HepG2 (cell line): ENCODE data around the gene EIF1. TPM values are rescaled to one million over a fixed set of nuclear protein-coding genes. Genes with fewer than 3 reads are reported as not detected.

Experiments used
- ATAC-seq: fragments of 200-7000 bp; cut with Tn5 transposase; 3 replicates; pipeline ENCODE4 v1.9.1; 2020; ENCODE audit warnings: mild to moderate bottlenecking, moderate library complexity
- BruUV-seq: library from RNA; stranded (reverse); fragments of 400-500 nt; replicated peaks from 2 replicates; lab custom pipeline; 2021; lab: Mats Ljungman, UMichigan
- CTCF ChIA-PET: fragments of 300-600 bp; formaldehyde crosslinking; extraction: SDS; loops from one replicate; lab custom pipeline; 2021; ENCODE audit warnings: low total read pairs, inconsistent platforms, low intra/inter-chr PET ratio; lab: Yijun Ruan, JAX
- POLR2A ChIA-PET: fragments of 350-600 bp; sonication (Branson Sonifier 250); formaldehyde crosslinking; loops from one replicate; lab custom pipeline; 2020; ENCODE audit warnings: antibody characterized with exemption, inconsistent platforms; lab: Yijun Ruan, JAX
- DNase-seq: peaks from one replicate; pipeline ENCODE4 v3.0.0-alpha.2; 2015; ENCODE audit warnings: low spot score
- FAIRE-seq: peaks from 3 replicates; lab custom pipeline; 2011; peaks lifted over from hg19 to GRCh38; lab: Jason Lieb, UNC
- H2AFZ ChIP-seq: one replicate; pipeline ENCODE4 v1.6.1; 2011; ENCODE audit warnings: low read length, inconsistent platforms
- H3K27ac ChIP-seq: fragments of 300-600 bp; 3 replicates; pipeline ENCODE4 v1.8.0; 2011; ENCODE audit warnings: mixed run types, mild to moderate bottlenecking, mixed read lengths, low read length, inconsistent platforms; ENCODE audit not compliant: insufficient read depth; ENCODE audit errors: extremely low read length
- H3K27me3 ChIP-seq, 2 experiments: fragments of 200-600 bp in 1 of 2; 2 replicates in 1 of 2; 3 replicates in 1 of 2; pipeline versions ENCODE4 v1.6.0 to v1.8.0; 2011; ENCODE audit warnings: low read length in 2 of 2, mild to moderate bottlenecking in 2 of 2, moderate library complexity in 2 of 2, inconsistent platforms in 1 of 2; ENCODE audit not compliant: insufficient read depth in 2 of 2, control insufficient read depth in 1 of 2
- H3K36me3 ChIP-seq, 2 experiments: fragments of 200-600 bp in 1 of 2; replicated peaks in 1 of 2; 2 replicates in 1 of 2; 3 replicates in 1 of 2; pipeline versions ENCODE4 v1.5.1 to v1.8.0; 2011; ENCODE audit warnings: low read length in 2 of 2, inconsistent platforms in 1 of 2; ENCODE audit not compliant: insufficient read depth in 2 of 2, control insufficient read depth in 1 of 2
- H3K4me1 ChIP-seq: 2 replicates; pipeline ENCODE4 v1.5.1; 2012; ENCODE audit warnings: low read length, inconsistent platforms; ENCODE audit not compliant: insufficient read depth
- H3K4me2 ChIP-seq: 2 replicates; pipeline ENCODE4 v1.6.0; 2011; ENCODE audit warnings: low read depth, low read length, inconsistent platforms
- H3K4me3 ChIP-seq, 3 experiments: fragments of 200-600 bp in 1 of 3; sonication (generic), shearing (Covaris generic) in 1 of 3; replicated peaks in 1 of 3; 2 replicates each; pipeline ENCODE4 v1.5.1; 2011 to 2016; ENCODE audit warnings: low read length in 3 of 3, inconsistent platforms in 2 of 3, low read depth in 2 of 3, mild to moderate bottlenecking in 2 of 3, control low read depth in 1 of 3, mixed read lengths in 1 of 3; ENCODE audit not compliant: insufficient read depth in 1 of 3
- H3K79me2 ChIP-seq: one replicate; pipeline ENCODE4 v1.6.1; 2011; ENCODE audit warnings: low read length, inconsistent platforms; ENCODE audit not compliant: insufficient read depth
- H3K9ac ChIP-seq: 2 replicates; pipeline ENCODE4 v1.6.0; 2011; ENCODE audit warnings: mild to moderate bottlenecking, low read depth, low read length, inconsistent platforms; ENCODE audit not compliant: insufficient read depth
- H3K9me3 ChIP-seq: 2 replicates; pipeline ENCODE4 v1.5.1; 2012; ENCODE audit warnings: mild to moderate bottlenecking, low read length
- H4K20me1 ChIP-seq: 2 replicates; pipeline ENCODE4 v1.6.0; 2011; ENCODE audit warnings: inconsistent platforms, mild to moderate bottlenecking, low read length, moderate library complexity; ENCODE audit not compliant: insufficient read depth
- CREB1 ChIP-seq, 2 experiments: fragments of 450-650 bp in 1 of 2; IDR thresholded peaks; 2 replicates each; pipeline ENCODE4 v1.6.1; 2016 to 2017; ENCODE audit warnings: control low read depth in 1 of 2, mild to moderate bottlenecking in 1 of 2, missing compliant biosample characterization in 1 of 2, missing genetic modification characterization in 1 of 2
- GABPA ChIP-seq, 2 experiments: IDR thresholded peaks; 2 replicates each; pipeline ENCODE4 v1.6.1; 2011 to 2016; ENCODE audit warnings: low read depth in 2 of 2, low read length in 1 of 2, missing biosample characterization in 1 of 2, missing genetic modification characterization in 1 of 2
- MIER2 ChIP-seq: IDR thresholded peaks from 2 replicates; pipeline ENCODE4 v1.6.1; 2016; ENCODE audit warnings: missing biosample characterization, missing genetic modification reagents
- NR2F6 ChIP-seq, 2 experiments: IDR thresholded peaks; 2 replicates each; pipeline ENCODE4 v1.6.1; 2016; ENCODE audit warnings: antibody characterized with exemption in 1 of 2, mild to moderate bottlenecking in 1 of 2
- SNAPC2 ChIP-seq: sonication (generic); formaldehyde crosslinking; IDR thresholded peaks from 2 replicates; pipeline ENCODE4 v1.8.1; 2022; ENCODE audit warnings: mild to moderate bottlenecking, missing genetic modification reagents
- SNAPC4 ChIP-seq: sonication (generic); formaldehyde crosslinking; IDR thresholded peaks from 2 replicates; pipeline ENCODE4 v1.4.0; 2020; ENCODE audit warnings: mild to moderate bottlenecking, missing genetic modification reagents
- STAG1 ChIP-seq: sonication (generic); formaldehyde crosslinking; IDR thresholded peaks from 2 replicates; pipeline ENCODE4 v1.4.0; 2020; ENCODE audit warnings: missing genetic modification reagents
- STAT5B ChIP-seq: sonication (generic); formaldehyde crosslinking; IDR thresholded peaks from 2 replicates; pipeline ENCODE4 v1.4.0; 2020; ENCODE audit warnings: missing genetic modification reagents
- ZNF652 ChIP-seq: IDR thresholded peaks from 2 replicates; pipeline ENCODE4 v1.6.1; 2016; ENCODE audit warnings: low read depth, borderline replicate concordance
- WGBS: methylation state at CpG from one replicate; pipeline ENCODE4 v1.1.6; 2017; ENCODE audit warnings: low lambda C conversion rate; 5-methylcytosine and 5-hydroxymethylcytosine counted together
- in situ Hi-C: cut with HindIII; loops from 2 replicates; pipeline ENCODE4 v1.10.0; 2017; ENCODE audit warnings: low pct_unique_long_range_greater_than_20kb; ENCODE audit not compliant: extremely low pct_ligation_motif_present
- intact Hi-C: fragments of 100-400 bp; cut with micrococcal nuclease; formaldehyde crosslinking; loops from one replicate; pipeline ENCODE4 v1.10.0; 2022; ENCODE audit not compliant: unreplicated experiment
- polyA plus RNA-seq, 8 experiments: library from polyadenylated mRNA; depleted of rRNA in 3 of 8; stranded (reverse) in 7 of 8; unstranded in 1 of 8; fragments of >200 nt; fragmentation: Illumina TruSeq in 4 of 8; extraction: Trizol in 4 of 8; gene quantifications; 2 replicates each; pipeline versions ENCODE4 v1.2.1 to v1.2.3, GENCODE V29; 2011 to 2016; ENCODE audit warnings: low read depth in 4 of 8, missing spikeins in 1 of 8, mixed read lengths in 1 of 8; ENCODE audit not compliant: insufficient read depth in 1 of 8
- total RNA-seq, 5 experiments: library from RNA; depleted of rRNA; stranded (reverse); fragments of >200 nt; fragmentation: Illumina TruSeq; extraction: Trizol; gene quantifications; 2 replicates each; pipeline ENCODE4 v1.2.3, GENCODE V29; 2016; ENCODE audit warnings: low read depth in 1 of 5
- TF ChIP-seq, protein P1 (sequence below): sonication (generic); formaldehyde crosslinking; IDR thresholded peaks from 2 replicates; pipeline ENCODE4 v1.5.0; 2020; ENCODE audit warnings: mild to moderate bottlenecking, missing genetic modification reagents, moderate library complexity

EIF1 gene
- total and polyA plus RNA-seq, 2 of the 13 experiments (the other 11 are each of a cell fraction or from before 2014, with no cell fraction given), result 147 to 517 TPM

GRCh38 chr17:41678907-41679739, 9.6 kb upstream of the EIF1 start:
- ATAC-seq (peak; percentile 12; the same call in 2 of the 3 replicates), DNase-seq (no peak), FAIRE-seq (no peak)
- H2AFZ ChIP-seq, result peak overlapping the region; percentile 51
- no TSS peak for BruUV-seq
- H3K27ac ChIP-seq, result no peak overlapping the region
- intact Hi-C loops, result no loop called here
- H3K4me1 ChIP-seq, result peaks cover 50% of the 10 kb centered on the region
- peak overlapping the region; percentile 73 for H3K4me2 ChIP-seq
- ChIA-PET POLR2A (interaction anchor here (0.7 to 7.2 kb wide), 9 partner anchors 12 to 1128 kb away, joined by 3 to 443 read pairs (median 4); partner anchors contain the start of genes EIF1, JUP and KRT19), CTCF (no interaction called here)
- no peaks in the 10 kb centered on the region for H3K36me3 ChIP-seq
- H3K27me3 ChIP-seq, result peaks cover 2 to 8% of the 10 kb centered on the region in 2 experiments; a peak in 4 of 5 replicates
- no peaks in the 10 kb centered on the region for H4K20me1 ChIP-seq
- WGBS, result 7% methylated on average over 6 of the region's 6 CpGs
- H3K4me3 ChIP-seq, result peak overlapping the region; percentile 23 to 42 (median 42); a peak in 4 of 6 replicates
- TF ChIP-seq SNAPC2 (CRISPR knock-in tag) (peak; percentile 36), MIER2 (CRISPR knock-in tag) (no peak), CREB1 (IDR thresholded peaks at IDR 0.05) (no peak), CREB1 (CRISPR knock-in tag; IDR thresholded peaks at IDR 0.05) (peak; percentile 26; the same call in 1 of the 2 replicates), GABPA (IDR thresholded peaks at IDR 0.05; ENCODE audit: low read depth, low read length) (no peak), GABPA (CRISPR knock-in tag; IDR thresholded peaks at IDR 0.05; ENCODE audit: low read depth) (peak; percentile 32; the same call in 1 of the 2 replicates), STAT5B (CRISPR knock-in tag) (no peak), STAG1 (CRISPR knock-in tag) (peak; percentile 21; the same call in 1 of the 2 replicates), ZNF652 (no peak), NR2F6 (IDR thresholded peaks at IDR 0.05) (no peak), NR2F6 (CRISPR knock-in tag; IDR thresholded peaks at IDR 0.05) (0 out of 2 replicates have a peak, but pooled peaks have one; percentile 11), SNAPC4 (peak; percentile 99)
- TF ChIP-seq, protein P1, sequence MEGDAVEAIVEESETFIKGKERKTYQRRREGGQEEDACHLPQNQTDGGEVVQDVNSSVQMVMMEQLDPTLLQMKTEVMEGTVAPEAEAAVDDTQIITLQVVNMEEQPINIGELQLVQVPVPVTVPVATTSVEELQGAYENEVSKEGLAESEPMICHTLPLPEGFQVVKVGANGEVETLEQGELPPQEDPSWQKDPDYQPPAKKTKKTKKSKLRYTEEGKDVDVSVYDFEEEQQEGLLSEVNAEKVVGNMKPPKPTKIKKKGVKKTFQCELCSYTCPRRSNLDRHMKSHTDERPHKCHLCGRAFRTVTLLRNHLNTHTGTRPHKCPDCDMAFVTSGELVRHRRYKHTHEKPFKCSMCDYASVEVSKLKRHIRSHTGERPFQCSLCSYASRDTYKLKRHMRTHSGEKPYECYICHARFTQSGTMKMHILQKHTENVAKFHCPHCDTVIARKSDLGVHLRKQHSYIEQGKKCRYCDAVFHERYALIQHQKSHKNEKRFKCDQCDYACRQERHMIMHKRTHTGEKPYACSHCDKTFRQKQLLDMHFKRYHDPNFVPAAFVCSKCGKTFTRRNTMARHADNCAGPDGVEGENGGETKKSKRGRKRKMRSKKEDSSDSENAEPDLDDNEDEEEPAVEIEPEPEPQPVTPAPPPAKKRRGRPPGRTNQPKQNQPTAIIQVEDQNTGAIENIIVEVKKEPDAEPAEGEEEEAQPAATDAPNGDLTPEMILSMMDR, result peak; percentile 54
- in situ Hi-C loops, result no loop called here
- H3K9ac ChIP-seq, result peak overlapping the region; percentile 52
- no peaks in the 10 kb centered on the region for H3K9me3 ChIP-seq
- H3K79me2 ChIP-seq, result no peaks in the 10 kb centered on the region
